Measurements from ENCODE around the gene KIF23. TPM values are rescaled to one million over a fixed set of nuclear protein-coding genes. Genes with fewer than 3 reads are reported as not detected.

The KIF23 gene
- total RNA-seq, 1 donor from 2014 or later: 71.5 TPM

DNA sequence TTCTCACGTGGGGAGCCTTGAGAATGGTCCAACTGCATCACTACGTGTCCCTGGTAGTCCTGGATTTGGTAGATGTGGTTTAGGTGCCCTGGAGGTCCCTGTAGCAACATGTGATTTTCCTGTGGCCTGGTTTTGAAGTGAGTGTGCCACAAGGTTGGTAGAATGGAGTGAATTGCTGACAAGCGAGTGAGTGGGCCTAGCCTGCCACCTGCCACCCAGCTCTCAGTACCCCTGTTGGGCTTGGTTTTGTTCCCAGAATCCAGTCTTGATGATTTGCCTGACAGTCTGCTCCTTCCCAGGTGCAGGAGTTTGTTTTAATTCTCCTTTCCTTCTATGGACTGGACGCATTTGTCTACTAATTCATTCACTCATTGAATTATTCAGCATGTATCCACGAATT, 57.9 kb downstream of the KIF23 start:
- H3K4me3 ChIP-seq (ENCODE audit: low read depth, low read length): no peak overlapping the region
- no peak for DNase-seq (ENCODE audit: low read depth)
- no peak for TF ChIP-seq CTCF (conservative IDR thresholded peaks at IDR 0.05; ENCODE audit: low read depth, low read length)

DNA sequence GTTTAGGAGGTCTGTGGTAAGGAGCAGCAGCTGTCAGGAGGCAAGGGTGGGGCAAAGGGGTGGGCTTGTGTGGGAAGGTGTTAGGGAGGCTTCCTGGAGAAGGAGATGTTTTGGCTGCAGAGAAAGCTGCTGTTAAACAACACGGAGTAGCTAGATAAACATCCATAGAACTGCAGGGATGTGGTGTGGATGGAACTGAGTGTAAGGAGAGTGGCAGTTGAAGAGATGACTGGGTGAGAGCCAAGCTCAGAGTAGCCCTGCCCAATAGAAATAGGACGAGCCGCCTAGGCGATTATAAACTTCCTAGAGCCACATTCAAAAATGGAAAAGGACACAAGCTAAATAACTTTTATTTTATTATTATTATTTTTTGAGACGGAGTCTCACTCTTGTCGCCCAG, 58.4 kb downstream of the KIF23 start:
- H3K4me3 ChIP-seq (ENCODE audit: low read depth, low read length): no peak overlapping the region
- no peak for DNase-seq (ENCODE audit: low read depth)
- no peak for TF ChIP-seq CTCF (conservative IDR thresholded peaks at IDR 0.05; ENCODE audit: low read depth, low read length)

GRCh38 chr15:69474291-69474690, 60.1 kb downstream of the KIF23 start:
- DNase-seq (ENCODE audit: low read depth): no peak
- no peak for TF ChIP-seq CTCF (conservative IDR thresholded peaks at IDR 0.05; ENCODE audit: low read depth, low read length)
- no peak overlapping the region for H3K4me3 ChIP-seq (ENCODE audit: low read depth, low read length)

- DNase-seq (ENCODE audit: low read depth): no peak
- H3K4me3 ChIP-seq (ENCODE audit: low read depth, low read length): no peak overlapping the region
- TF ChIP-seq CTCF (conservative IDR thresholded peaks at IDR 0.05; ENCODE audit: low read depth, low read length): peak; percentile 9
These were observed 60.8 kb downstream of the KIF23 start for GRCh38 chr15:69474846-69475455.

DNA sequence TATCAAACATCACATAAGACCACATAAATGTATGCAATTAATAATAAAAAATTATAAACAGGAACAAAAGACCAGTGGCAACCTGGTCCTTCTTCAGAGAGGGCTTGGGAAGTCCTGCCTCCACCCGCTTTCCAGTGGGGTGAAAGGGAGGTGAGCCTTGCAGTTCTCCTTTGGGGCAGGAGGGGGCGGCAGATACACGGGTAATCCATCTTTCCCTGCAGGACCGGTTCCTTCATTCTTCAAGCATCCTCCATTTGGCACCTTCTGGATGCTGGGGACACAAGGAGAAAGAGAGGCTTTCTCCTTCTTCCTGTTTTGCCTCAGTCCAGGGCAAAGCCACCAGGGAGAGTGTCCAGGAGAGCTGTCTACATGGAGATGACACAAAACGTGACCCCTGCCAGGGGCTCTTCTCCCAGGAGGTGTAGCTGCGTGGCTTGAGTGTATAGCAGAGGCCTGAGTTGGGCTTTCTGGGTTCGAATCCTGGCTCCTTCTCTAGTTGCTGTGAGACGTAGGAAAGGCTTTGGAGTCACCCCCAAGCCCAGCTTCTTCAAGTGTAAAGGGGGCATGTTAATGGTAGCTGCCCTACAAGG, 61.7 kb downstream of the KIF23 start:
- H3K4me3 ChIP-seq (ENCODE audit: low read depth, low read length): no peak overlapping the region
- TF ChIP-seq CTCF (conservative IDR thresholded peaks at IDR 0.05; ENCODE audit: low read depth, low read length): peak; percentile 98
- DNase-seq (ENCODE audit: low read depth): no peak

DNA sequence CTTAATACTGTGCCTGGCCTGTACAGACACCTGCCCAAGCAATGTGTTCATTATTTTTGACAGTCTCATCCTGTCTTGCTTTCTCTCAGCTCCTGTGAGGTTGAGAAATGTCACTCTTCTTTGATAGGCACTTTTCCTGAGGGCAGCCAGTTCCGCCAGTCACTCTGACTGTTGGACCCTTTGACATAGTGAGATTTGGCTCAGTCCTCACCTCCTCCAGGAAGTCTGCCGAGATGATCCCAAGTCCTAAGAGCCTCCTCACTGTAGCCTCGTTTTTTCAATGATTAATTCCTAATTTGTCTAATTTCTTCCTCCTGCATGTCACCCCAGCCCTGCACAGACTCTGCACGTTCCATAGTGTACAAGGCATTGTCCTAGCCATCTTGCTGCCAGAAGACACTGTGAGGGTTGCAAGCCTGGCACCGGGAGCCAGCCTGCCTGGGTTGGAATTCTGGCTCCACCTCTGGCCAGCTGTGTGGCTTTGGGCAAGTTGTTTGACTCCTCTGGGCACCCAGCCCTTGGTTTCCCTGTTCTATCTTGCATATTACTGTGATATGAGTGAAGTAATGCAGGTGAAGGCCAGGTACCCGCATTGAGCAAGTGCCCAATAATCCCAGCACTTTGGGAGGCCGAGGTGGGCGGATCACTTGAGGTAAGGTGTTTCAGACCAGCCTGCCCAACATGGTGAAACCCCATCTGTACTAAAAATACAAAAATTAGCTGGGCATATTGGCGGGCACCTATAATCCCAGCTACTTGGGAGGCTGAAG, 62.7 kb downstream of the KIF23 start:
- TF ChIP-seq CTCF (conservative IDR thresholded peaks at IDR 0.05; ENCODE audit: low read depth, low read length): no peak
- DNase-seq (ENCODE audit: low read depth): no peak
- H3K4me3 ChIP-seq (ENCODE audit: low read depth, low read length): no peak overlapping the region

Measured in epithelial cell of proximal tubule (primary cell).